Measurements from ENCODE around the gene NKD1.

The NKD1 gene

GRCh38 chr16:50685462-50686063 is 137.4 kb downstream of the NKD1 start:
- Histone ChIP-seq H3K4me1 (ENCODE audit: control insufficient read depth, insufficient read depth, low read length) (no peaks in the 10 kb centered on the region), H3K9ac (ENCODE audit: low read depth, low read length) (no peak overlapping the region), H3K9me3 (ENCODE audit: control insufficient read depth, insufficient read depth, low read length) (no peaks in the 10 kb centered on the region), H3K4me3 (ENCODE audit: low read depth, low read length) (no peak overlapping the region), H3K36me3 (ENCODE audit: control insufficient read depth, insufficient read depth, low read length) (no peaks in the 10 kb centered on the region), H3K27me3 (ENCODE audit: control insufficient read depth, insufficient read depth, low read length) (no peaks in the 10 kb centered on the region)

GRCh38 chr16:50688083-50688482 is 139.9 kb downstream of the NKD1 start:
- H3K9ac ChIP-seq (ENCODE audit: low read depth, low read length), result no peak overlapping the region
- peaks cover 7% of the 10 kb centered on the region for H3K27me3 ChIP-seq (ENCODE audit: control insufficient read depth, insufficient read depth, low read length)
- H3K36me3 ChIP-seq (ENCODE audit: control insufficient read depth, insufficient read depth, low read length), result no peaks in the 10 kb centered on the region
- H3K9me3 ChIP-seq (ENCODE audit: control insufficient read depth, insufficient read depth, low read length), result no peaks in the 10 kb centered on the region
- no peaks in the 10 kb centered on the region for H3K4me1 ChIP-seq (ENCODE audit: control insufficient read depth, insufficient read depth, low read length)
- no peak overlapping the region for H3K4me3 ChIP-seq (ENCODE audit: low read depth, low read length)

- no peak overlapping the region for H3K9ac ChIP-seq (ENCODE audit: low read depth, low read length)
- H3K27me3 ChIP-seq (ENCODE audit: control insufficient read depth, insufficient read depth, low read length), result peaks cover 11% of the 10 kb centered on the region
- H3K36me3 ChIP-seq (ENCODE audit: control insufficient read depth, insufficient read depth, low read length), result no peaks in the 10 kb centered on the region
- no peaks in the 10 kb centered on the region for H3K9me3 ChIP-seq (ENCODE audit: control insufficient read depth, insufficient read depth, low read length)
- H3K4me1 ChIP-seq (ENCODE audit: control insufficient read depth, insufficient read depth, low read length), result no peaks in the 10 kb centered on the region
- no peak overlapping the region for H3K4me3 ChIP-seq (ENCODE audit: low read depth, low read length)
Measured at GRCh38 chr16:50688867-50689266, 140.7 kb downstream of the NKD1 start.

- Histone ChIP-seq H3K4me3 (ENCODE audit: low read depth, low read length) (no peak overlapping the region), H3K9ac (ENCODE audit: low read depth, low read length) (no peak overlapping the region), H3K27me3 (ENCODE audit: control insufficient read depth, insufficient read depth, low read length) (peaks cover 20% of the 10 kb centered on the region), H3K36me3 (ENCODE audit: control insufficient read depth, insufficient read depth, low read length) (no peaks in the 10 kb centered on the region), H3K9me3 (ENCODE audit: control insufficient read depth, insufficient read depth, low read length) (no peaks in the 10 kb centered on the region), H3K4me1 (ENCODE audit: control insufficient read depth, insufficient read depth, low read length) (no peaks in the 10 kb centered on the region)
Measured at GRCh38 chr16:50690177-50690576, 142.0 kb downstream of the NKD1 start.

- Histone ChIP-seq H3K9me3 (ENCODE audit: control insufficient read depth, insufficient read depth, low read length) (no peaks in the 10 kb centered on the region), H3K27me3 (ENCODE audit: control insufficient read depth, insufficient read depth, low read length) (peaks cover 26% of the 10 kb centered on the region), H3K9ac (ENCODE audit: low read depth, low read length) (no peak overlapping the region), H3K36me3 (ENCODE audit: control insufficient read depth, insufficient read depth, low read length) (no peaks in the 10 kb centered on the region), H3K4me3 (ENCODE audit: low read depth, low read length) (no peak overlapping the region), H3K4me1 (ENCODE audit: control insufficient read depth, insufficient read depth, low read length) (no peaks in the 10 kb centered on the region)
Measured at GRCh38 chr16:50692644-50692998, 144.4 kb downstream of the NKD1 start.

DNA sequence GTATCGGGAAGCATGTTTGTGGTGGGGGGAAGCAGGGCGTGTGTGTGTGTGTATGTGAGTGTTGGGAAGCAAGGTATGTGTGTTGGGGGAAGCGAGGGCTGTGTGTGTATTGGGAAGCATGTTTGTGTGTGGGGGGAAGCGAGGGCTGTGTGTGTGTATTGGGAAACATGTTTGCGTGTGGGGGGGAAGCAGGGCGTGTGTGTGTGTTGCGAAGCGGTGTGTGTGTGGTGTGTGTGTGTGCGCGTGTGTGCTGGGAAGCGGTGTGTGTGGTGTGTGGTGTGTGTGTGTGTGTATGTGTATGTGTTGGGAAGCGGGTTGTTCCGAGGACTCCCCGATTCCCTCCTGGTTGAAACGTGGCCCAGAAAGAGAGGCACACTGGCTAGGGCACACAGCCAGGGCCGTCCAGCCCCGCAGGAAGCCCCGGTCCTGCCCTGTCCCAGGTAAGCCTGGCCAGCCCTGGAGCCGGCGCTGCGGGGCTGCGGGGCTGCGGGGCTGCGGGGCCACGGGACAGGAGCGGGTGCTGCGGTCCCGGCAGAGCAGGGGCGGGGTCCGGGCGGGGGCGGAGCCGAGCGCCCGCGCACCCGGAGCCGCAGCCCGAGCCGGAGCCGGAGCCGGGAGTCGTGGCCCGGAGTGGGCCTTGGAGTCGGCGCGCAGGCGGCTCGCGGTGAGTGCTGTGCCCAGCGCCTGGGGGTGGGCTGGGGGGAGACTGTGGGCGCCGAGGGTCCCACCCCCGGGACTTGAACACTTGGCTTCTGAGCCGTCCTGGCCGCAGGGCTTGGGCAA is 145.0 kb downstream of the NKD1 start, which contains the start of gene NOD2:
TSS of gene NOD2 (plus strand) at position 608 of the 783 bp plus-strand sequence. CDS start 5,890 bp downstream, outside the sequence.
- Histone ChIP-seq H3K36me3 (ENCODE audit: control insufficient read depth, insufficient read depth, low read length) (no peaks in the 10 kb centered on the region), H3K4me1 (ENCODE audit: control insufficient read depth, insufficient read depth, low read length) (no peaks in the 10 kb centered on the region), H3K9ac (ENCODE audit: low read depth, low read length) (peak within 1 kb of the TSS; percentile 37), H3K27me3 (ENCODE audit: control insufficient read depth, insufficient read depth, low read length) (peaks cover 26% of the 10 kb centered on the region), H3K4me3 (ENCODE audit: low read depth, low read length) (peak within 1 kb of the TSS; percentile 48), H3K9me3 (ENCODE audit: control insufficient read depth, insufficient read depth, low read length) (no peaks in the 10 kb centered on the region)

DNA sequence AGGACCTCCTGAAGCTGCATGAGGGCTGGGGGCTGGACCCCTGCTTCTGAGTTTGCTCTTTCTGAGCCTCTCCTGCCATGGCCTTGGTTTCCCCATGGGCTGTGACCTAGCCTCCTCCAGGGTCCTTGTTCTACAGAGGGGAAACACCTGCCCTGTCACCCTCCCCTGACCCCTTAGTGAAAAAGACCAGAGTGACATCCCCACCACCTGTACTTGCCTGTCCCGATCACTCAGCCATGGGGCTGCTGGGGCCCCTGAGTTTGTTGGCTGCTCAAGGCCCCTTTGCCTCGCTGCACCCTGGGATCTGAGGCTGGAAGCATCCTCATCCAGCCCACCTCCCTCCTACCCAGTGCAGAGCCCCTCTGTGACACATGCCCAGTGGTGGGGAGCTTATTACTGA is 146.0 kb downstream of the NKD1 start:
- H3K36me3 ChIP-seq (ENCODE audit: control insufficient read depth, insufficient read depth, low read length), result no peaks in the 10 kb centered on the region
- H3K9me3 ChIP-seq (ENCODE audit: control insufficient read depth, insufficient read depth, low read length), result no peaks in the 10 kb centered on the region
- no peak overlapping the region for H3K4me3 ChIP-seq (ENCODE audit: low read depth, low read length)
- no peaks in the 10 kb centered on the region for H3K4me1 ChIP-seq (ENCODE audit: control insufficient read depth, insufficient read depth, low read length)
- H3K9ac ChIP-seq (ENCODE audit: low read depth, low read length), result no peak overlapping the region
- peaks cover 26% of the 10 kb centered on the region for H3K27me3 ChIP-seq (ENCODE audit: control insufficient read depth, insufficient read depth, low read length)

GRCh38 chr16:50695017-50696000 is 147.1 kb downstream of the NKD1 start:
- H3K4me3 ChIP-seq (ENCODE audit: low read depth, low read length), result no peak overlapping the region
- no peak overlapping the region for H3K9ac ChIP-seq (ENCODE audit: low read depth, low read length)
- H3K36me3 ChIP-seq (ENCODE audit: control insufficient read depth, insufficient read depth, low read length), result no peaks in the 10 kb centered on the region
- H3K27me3 ChIP-seq (ENCODE audit: control insufficient read depth, insufficient read depth, low read length), result peaks cover 26% of the 10 kb centered on the region
- no peaks in the 10 kb centered on the region for H3K9me3 ChIP-seq (ENCODE audit: control insufficient read depth, insufficient read depth, low read length)
- H3K4me1 ChIP-seq (ENCODE audit: control insufficient read depth, insufficient read depth, low read length), result no peaks in the 10 kb centered on the region

DNA sequence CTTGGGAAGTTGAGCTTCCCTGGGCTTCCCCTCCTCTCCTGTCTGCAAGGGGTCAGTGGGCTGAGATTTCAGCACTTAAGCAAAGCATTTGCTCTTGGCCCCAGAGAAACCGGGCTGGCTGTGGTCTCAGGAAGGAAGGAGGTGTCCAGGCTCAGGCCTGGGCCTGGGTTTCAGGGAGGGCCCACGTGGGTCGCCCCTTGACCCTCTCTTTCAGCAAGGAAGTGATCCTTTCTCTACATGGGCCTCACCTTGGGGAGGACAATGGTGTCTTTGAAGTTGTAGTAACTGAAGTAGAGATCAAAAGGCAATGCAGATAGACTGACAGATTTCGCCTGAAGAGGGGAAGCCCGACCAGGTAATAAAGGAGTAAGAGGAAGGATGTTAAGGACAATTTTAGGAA is 147.9 kb downstream of the NKD1 start:
- Histone ChIP-seq H3K9ac (ENCODE audit: low read depth, low read length) (no peak overlapping the region), H3K9me3 (ENCODE audit: control insufficient read depth, insufficient read depth, low read length) (no peaks in the 10 kb centered on the region), H3K4me3 (ENCODE audit: low read depth, low read length) (no peak overlapping the region), H3K4me1 (ENCODE audit: control insufficient read depth, insufficient read depth, low read length) (no peaks in the 10 kb centered on the region), H3K36me3 (ENCODE audit: control insufficient read depth, insufficient read depth, low read length) (no peaks in the 10 kb centered on the region), H3K27me3 (ENCODE audit: control insufficient read depth, insufficient read depth, low read length) (peaks cover 26% of the 10 kb centered on the region)

- H3K4me3 ChIP-seq (ENCODE audit: low read depth, low read length), result no peak overlapping the region
- no peaks in the 10 kb centered on the region for H3K4me1 ChIP-seq (ENCODE audit: control insufficient read depth, insufficient read depth, low read length)
- no peaks in the 10 kb centered on the region for H3K36me3 ChIP-seq (ENCODE audit: control insufficient read depth, insufficient read depth, low read length)
- H3K27me3 ChIP-seq (ENCODE audit: control insufficient read depth, insufficient read depth, low read length), result peaks cover 26% of the 10 kb centered on the region
- H3K9me3 ChIP-seq (ENCODE audit: control insufficient read depth, insufficient read depth, low read length), result no peaks in the 10 kb centered on the region
- no peak overlapping the region for H3K9ac ChIP-seq (ENCODE audit: low read depth, low read length)
Measured at GRCh38 chr16:50696575-50697420, 148.6 kb downstream of the NKD1 start.

GRCh38 chr16:50697421-50697715 is 149.2 kb downstream of the NKD1 start:
- Histone ChIP-seq H3K9ac (ENCODE audit: low read depth, low read length) (no peak overlapping the region), H3K4me3 (ENCODE audit: low read depth, low read length) (no peak overlapping the region), H3K9me3 (ENCODE audit: control insufficient read depth, insufficient read depth, low read length) (no peaks in the 10 kb centered on the region)

More at GRCh38 chr16:50697421-50697715, 149.2 kb downstream of the NKD1 start:
- peaks cover 26% of the 10 kb centered on the region for H3K27me3 ChIP-seq (ENCODE audit: control insufficient read depth, insufficient read depth, low read length)
- H3K4me1 ChIP-seq (ENCODE audit: control insufficient read depth, insufficient read depth, low read length), result no peaks in the 10 kb centered on the region
- H3K36me3 ChIP-seq (ENCODE audit: control insufficient read depth, insufficient read depth, low read length), result no peaks in the 10 kb centered on the region
